Measurements from ENCODE around the gene MAML3. TPM values are rescaled to one million over a fixed set of nuclear protein-coding genes. Genes with fewer than 3 reads are reported as not detected.

The MAML3 gene
- total and polyA plus RNA-seq, 9 donors: 11.1 to 23.8 (median 14.9) TPM

GRCh38 chr4:139686130-139686529 lies 467.9 kb downstream of the MAML3 start:
- H3K9me3 ChIP-seq: no peaks in the 10 kb centered on the region
- intact Hi-C loops (cut with DNase I): no loop called here
- no peaks in the 10 kb centered on the region for H3K27me3 ChIP-seq
- no peak for DNase-seq
- no peak for TF ChIP-seq CTCF (IDR thresholded peaks at IDR 0.05)
- no peak for TF ChIP-seq EP300 (IDR thresholded peaks at IDR 0.05)
- no peak for TF ChIP-seq POLR2A (IDR thresholded peaks at IDR 0.05)
- no peaks in the 10 kb centered on the region for H3K36me3 ChIP-seq
- whole genome bisulfite sequencing, 3 donors: 42 to 57% (median 45%) methylated on average over 1 of the region's 1 CpG
- no peak overlapping the region for H3K4me3 ChIP-seq
- no peak overlapping the region for H3K27ac ChIP-seq
- peaks cover 3% of the 10 kb centered on the region for H3K4me1 ChIP-seq (ENCODE audit: insufficient read depth)

GRCh38 chr4:139685180-139685579 lies 468.8 kb downstream of the MAML3 start:
- Histone ChIP-seq H3K27me3 (no peaks in the 10 kb centered on the region), H3K4me1 (ENCODE audit: insufficient read depth) (peaks cover 3% of the 10 kb centered on the region), H3K27ac (no peak overlapping the region), H3K36me3 (no peaks in the 10 kb centered on the region), H3K4me3 (no peak overlapping the region), H3K9me3 (no peaks in the 10 kb centered on the region)
- intact Hi-C loops (cut with DNase I): no loop called here
- 95 to 99% (median 96%) methylated on average over 5 of the region's 5 CpGs for WGBS, 3 donors
- no peak for TF ChIP-seq CTCF (IDR thresholded peaks at IDR 0.05)
- no peak for DNase-seq

GRCh38 chr4:139684351-139684750 lies 469.6 kb downstream of the MAML3 start:
- H3K9me3 ChIP-seq: no peaks in the 10 kb centered on the region
- H3K27ac ChIP-seq: no peak overlapping the region
- H3K36me3 ChIP-seq: no peaks in the 10 kb centered on the region
- WGBS, 3 donors: 89 to 100% (median 95%) methylated on average over 1 of the region's 1 CpG
- no peak overlapping the region for H3K4me3 ChIP-seq
- no peak for DNase-seq
- H3K27me3 ChIP-seq: no peaks in the 10 kb centered on the region
- no peak for TF ChIP-seq POLR2A (IDR thresholded peaks at IDR 0.05)
- TF ChIP-seq EP300 (IDR thresholded peaks at IDR 0.05): no peak
- no peak for TF ChIP-seq CTCF (IDR thresholded peaks at IDR 0.05)
- H3K4me1 ChIP-seq (ENCODE audit: insufficient read depth): peaks cover 3% of the 10 kb centered on the region
- intact Hi-C loops (cut with DNase I): no loop called here

- Histone ChIP-seq H3K36me3 (no peaks in the 10 kb centered on the region), H3K4me1 (ENCODE audit: insufficient read depth) (peaks cover 3% of the 10 kb centered on the region), H3K9me3 (no peaks in the 10 kb centered on the region), H3K4me3 (no peak overlapping the region), H3K27ac (no peak overlapping the region), H3K27me3 (no peaks in the 10 kb centered on the region)
- WGBS, 3 donors: 34 to 53% (median 47%) methylated on average over 6 of the region's 6 CpGs
- TF ChIP-seq CTCF (IDR thresholded peaks at IDR 0.05): no peak
- no peak for TF ChIP-seq POLR2A (IDR thresholded peaks at IDR 0.05)
- TF ChIP-seq EP300 (IDR thresholded peaks at IDR 0.05): no peak
- intact Hi-C loops (cut with DNase I): no loop called here
- no peak for DNase-seq
These were observed 471.2 kb downstream of the MAML3 start for GRCh38 chr4:139682741-139683151.

GRCh38 chr4:139682309-139682708 lies 471.7 kb downstream of the MAML3 start:
- peaks cover 3% of the 10 kb centered on the region for H3K4me1 ChIP-seq (ENCODE audit: insufficient read depth)
- H3K4me3 ChIP-seq: no peak overlapping the region
- no peaks in the 10 kb centered on the region for H3K27me3 ChIP-seq
- no peaks in the 10 kb centered on the region for H3K36me3 ChIP-seq
- no peak overlapping the region for H3K27ac ChIP-seq
- DNase-seq: no peak
- TF ChIP-seq POLR2A (IDR thresholded peaks at IDR 0.05) (no peak), CTCF (IDR thresholded peaks at IDR 0.05) (no peak), EP300 (IDR thresholded peaks at IDR 0.05) (no peak)
- intact Hi-C loops (cut with DNase I): no loop called here
- 74 to 76% (median 76%) methylated on average over 2 of the region's 2 CpGs for WGBS, 3 donors
- no peaks in the 10 kb centered on the region for H3K9me3 ChIP-seq
